ENCODE results near the gene MICU1. TPM values are rescaled to one million over a fixed set of nuclear protein-coding genes. Genes with fewer than 3 reads are reported as not detected.

The MICU1 gene
- polyA plus RNA-seq, 1 of the 3 experiments (the other 2 are of a cell fraction): 24.6 TPM

DNA sequence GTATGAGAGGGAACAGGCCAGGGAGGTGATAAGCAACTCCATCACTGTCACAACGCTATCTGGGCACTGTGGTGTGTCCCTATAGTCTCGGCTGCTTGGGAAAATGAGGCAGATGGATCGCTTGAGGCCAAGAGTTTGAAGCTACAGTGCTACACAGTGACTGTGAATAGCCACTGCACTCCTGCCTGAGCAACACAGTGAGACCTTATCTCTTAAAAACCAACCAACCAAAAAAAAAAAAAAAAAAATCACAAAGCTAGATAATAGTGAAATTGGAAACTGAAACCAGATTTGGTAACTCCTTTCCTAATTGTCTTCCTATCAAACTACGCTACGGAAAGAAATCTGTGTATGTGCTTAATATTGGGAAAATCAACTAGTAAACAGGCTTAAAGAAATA is 14.1 kb downstream of the MICU1 start:
- CTCF ChIA-PET: interaction anchor here (0.9 to 2.9 kb wide), 3 partner anchors 13 to 247 kb away, joined by 3 to 10 read pairs (median 4); no protein-coding TSS in a partner anchor
- Histone ChIP-seq H3K27ac (ENCODE audit: low read depth in 2 of 2, low read length in 1 of 2) (peak overlapping the region; percentile 11 to 84; a peak in 3 of 4 replicates), H3K36me3 (replicated peaks in 1 of 2; ENCODE audit: control insufficient read depth in 1 of 2, insufficient read depth in 2 of 2, low read length in 1 of 2) (peaks cover 0 to 4% of the 10 kb centered on the region in 2 experiments), H4K20me1 (ENCODE audit: insufficient read depth) (no peaks in the 10 kb centered on the region), H2AFZ (ENCODE audit: low read depth) (peak overlapping the region; percentile 19; the same call in 1 of the 2 replicates), H3K9me3 (no peaks in the 10 kb centered on the region), H3K4me1 (ENCODE audit: control insufficient read depth in 1 of 2, insufficient read depth in 2 of 2, low read depth in 1 of 2, low read length in 1 of 2) (peaks cover 2 to 8% of the 10 kb centered on the region in 2 experiments; a peak in 3 of 4 replicates), H3K9ac (no peak overlapping the region; the same call in 1 of the 2 replicates), H3K4me3 (ENCODE audit: low read depth in 2 of 2, low read length in 1 of 2) (0 out of 4 replicates have a peak overlapping the region, but pooled peaks of 1 of the 2 experiments have one; percentile 2), H3K9me2 (no peaks in the 10 kb centered on the region), H3K79me2 (ENCODE audit: insufficient read depth) (peaks cover 31% of the 10 kb centered on the region), H3F3A (replicated peaks; ENCODE audit: insufficient read depth) (peaks cover 4% of the 10 kb centered on the region), H3K27me3 (ENCODE audit: insufficient read depth) (no peaks in the 10 kb centered on the region), H3K4me2 (peak overlapping the region; percentile 57)
- DNase-seq: peak; percentile 57
- 61% methylated on average over 5 of the region's 5 CpGs for WGBS (ENCODE audit: low lambda C conversion rate)
- POLR2A ChIA-PET: no interaction called here
- TF ChIP-seq CTCF (IDR thresholded peaks at IDR 0.05) (no peak), USF1 (IDR thresholded peaks at IDR 0.05; ENCODE audit: borderline replicate concordance, low read depth) (no peak), GATA2 (CRISPR knock-in tag; IDR thresholded peaks at IDR 0.05) (peak; percentile 81), FOXJ3 (CRISPR knock-in tag; IDR thresholded peaks at IDR 0.05) (peak; percentile 13; the same call in 1 of the 2 replicates), RCOR1 (IDR thresholded peaks at IDR 0.05; ENCODE audit: low read length) (peak; percentile 43; the same call in 1 of the 2 replicates), NFIC (IDR thresholded peaks at IDR 0.05; ENCODE audit: borderline replicate concordance) (no peak), CHD2 (IDR thresholded peaks at IDR 0.05; ENCODE audit: low read length, partially characterized antibody) (no peak), MXI1 (IDR thresholded peaks at IDR 0.05; ENCODE audit: low read depth, low read length) (0 out of 2 replicates have a peak, but pooled peaks have one; percentile 31), RAD21 (IDR thresholded peaks at IDR 0.05; ENCODE audit: low read length) (peak; percentile 56)

DNA sequence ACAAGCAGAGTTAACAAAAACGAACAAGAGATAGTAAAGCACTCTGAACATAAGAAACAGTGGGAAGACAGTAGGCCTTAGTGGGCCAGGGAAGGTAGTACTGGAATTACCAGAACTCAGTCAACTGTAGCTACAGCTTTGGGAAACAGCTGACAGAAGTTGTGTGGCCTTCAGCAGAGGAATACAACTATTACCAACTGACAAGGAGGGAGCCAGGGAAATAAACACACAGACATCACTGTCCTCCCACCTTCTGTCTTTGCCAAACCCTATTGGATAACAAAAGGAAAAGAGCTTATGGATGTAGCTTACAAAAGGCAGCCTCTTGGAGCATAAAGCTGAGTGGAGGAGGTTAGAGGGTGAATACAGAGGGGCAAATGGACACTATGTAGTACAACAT is 15.4 kb downstream of the MICU1 start:
- Histone ChIP-seq H3K36me3 (replicated peaks in 1 of 2; ENCODE audit: control insufficient read depth in 1 of 2, insufficient read depth in 2 of 2, low read length in 1 of 2) (no peaks in the 10 kb centered on the region), H3K27ac (ENCODE audit: low read depth in 2 of 2, low read length in 1 of 2) (no peak overlapping the region), H4K20me1 (ENCODE audit: insufficient read depth) (no peaks in the 10 kb centered on the region), H3K4me1 (ENCODE audit: control insufficient read depth in 1 of 2, insufficient read depth in 2 of 2, low read depth in 1 of 2, low read length in 1 of 2) (peaks cover 2 to 8% of the 10 kb centered on the region in 2 experiments; a peak in 3 of 4 replicates), H3K4me3 (ENCODE audit: low read depth in 2 of 2, low read length in 1 of 2) (no peak overlapping the region), H3K4me2 (no peak overlapping the region), H2AFZ (ENCODE audit: low read depth) (no peak overlapping the region), H3K9me3 (no peaks in the 10 kb centered on the region), H3K79me2 (ENCODE audit: insufficient read depth) (peaks cover 31% of the 10 kb centered on the region), H3K9ac (no peak overlapping the region), H3K9me2 (no peaks in the 10 kb centered on the region), H3K27me3 (ENCODE audit: insufficient read depth) (no peaks in the 10 kb centered on the region), H3F3A (replicated peaks; ENCODE audit: insufficient read depth) (peaks cover 4% of the 10 kb centered on the region)
- TF ChIP-seq, protein P1, sequence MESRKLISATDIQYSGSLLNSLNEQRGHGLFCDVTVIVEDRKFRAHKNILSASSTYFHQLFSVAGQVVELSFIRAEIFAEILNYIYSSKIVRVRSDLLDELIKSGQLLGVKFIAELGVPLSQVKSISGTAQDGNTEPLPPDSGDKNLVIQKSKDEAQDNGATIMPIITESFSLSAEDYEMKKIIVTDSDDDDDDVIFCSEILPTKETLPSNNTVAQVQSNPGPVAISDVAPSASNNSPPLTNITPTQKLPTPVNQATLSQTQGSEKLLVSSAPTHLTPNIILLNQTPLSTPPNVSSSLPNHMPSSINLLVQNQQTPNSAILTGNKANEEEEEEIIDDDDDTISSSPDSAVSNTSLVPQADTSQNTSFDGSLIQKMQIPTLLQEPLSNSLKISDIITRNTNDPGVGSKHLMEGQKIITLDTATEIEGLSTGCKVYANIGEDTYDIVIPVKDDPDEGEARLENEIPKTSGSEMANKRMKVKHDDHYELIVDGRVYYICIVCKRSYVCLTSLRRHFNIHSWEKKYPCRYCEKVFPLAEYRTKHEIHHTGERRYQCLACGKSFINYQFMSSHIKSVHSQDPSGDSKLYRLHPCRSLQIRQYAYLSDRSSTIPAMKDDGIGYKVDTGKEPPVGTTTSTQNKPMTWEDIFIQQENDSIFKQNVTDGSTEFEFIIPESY (IDR thresholded peaks at IDR 0.05; ENCODE audit: borderline replicate concordance, low read depth): no peak
- TF ChIP-seq ELF1 (IDR thresholded peaks at IDR 0.05) (no peak), JUND (IDR thresholded peaks at IDR 0.05) (no peak), GABPA (IDR thresholded peaks at IDR 0.05; ENCODE audit: low read depth) (no peak), RFX5 (IDR thresholded peaks at IDR 0.05; ENCODE audit: low read length) (no peak), MEF2A (IDR thresholded peaks at IDR 0.05; ENCODE audit: borderline replicate concordance, low read depth) (no peak), NRF1 (IDR thresholded peaks at IDR 0.05; ENCODE audit: low read depth, low read length) (no peak), SMC3 (IDR thresholded peaks at IDR 0.05; ENCODE audit: low read depth, low read length) (no peak)
- TF ChIP-seq, protein P2, sequence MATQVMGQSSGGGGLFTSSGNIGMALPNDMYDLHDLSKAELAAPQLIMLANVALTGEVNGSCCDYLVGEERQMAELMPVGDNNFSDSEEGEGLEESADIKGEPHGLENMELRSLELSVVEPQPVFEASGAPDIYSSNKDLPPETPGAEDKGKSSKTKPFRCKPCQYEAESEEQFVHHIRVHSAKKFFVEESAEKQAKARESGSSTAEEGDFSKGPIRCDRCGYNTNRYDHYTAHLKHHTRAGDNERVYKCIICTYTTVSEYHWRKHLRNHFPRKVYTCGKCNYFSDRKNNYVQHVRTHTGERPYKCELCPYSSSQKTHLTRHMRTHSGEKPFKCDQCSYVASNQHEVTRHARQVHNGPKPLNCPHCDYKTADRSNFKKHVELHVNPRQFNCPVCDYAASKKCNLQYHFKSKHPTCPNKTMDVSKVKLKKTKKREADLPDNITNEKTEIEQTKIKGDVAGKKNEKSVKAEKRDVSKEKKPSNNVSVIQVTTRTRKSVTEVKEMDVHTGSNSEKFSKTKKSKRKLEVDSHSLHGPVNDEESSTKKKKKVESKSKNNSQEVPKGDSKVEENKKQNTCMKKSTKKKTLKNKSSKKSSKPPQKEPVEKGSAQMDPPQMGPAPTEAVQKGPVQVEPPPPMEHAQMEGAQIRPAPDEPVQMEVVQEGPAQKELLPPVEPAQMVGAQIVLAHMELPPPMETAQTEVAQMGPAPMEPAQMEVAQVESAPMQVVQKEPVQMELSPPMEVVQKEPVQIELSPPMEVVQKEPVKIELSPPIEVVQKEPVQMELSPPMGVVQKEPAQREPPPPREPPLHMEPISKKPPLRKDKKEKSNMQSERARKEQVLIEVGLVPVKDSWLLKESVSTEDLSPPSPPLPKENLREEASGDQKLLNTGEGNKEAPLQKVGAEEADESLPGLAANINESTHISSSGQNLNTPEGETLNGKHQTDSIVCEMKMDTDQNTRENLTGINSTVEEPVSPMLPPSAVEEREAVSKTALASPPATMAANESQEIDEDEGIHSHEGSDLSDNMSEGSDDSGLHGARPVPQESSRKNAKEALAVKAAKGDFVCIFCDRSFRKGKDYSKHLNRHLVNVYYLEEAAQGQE (IDR thresholded peaks at IDR 0.05; ENCODE audit: low read depth, low read length): no peak
- WGBS (ENCODE audit: low lambda C conversion rate): 87% methylated on average over 1 of the region's 1 CpG
- ChIA-PET POLR2A (no interaction called here), CTCF (interaction anchor here (0.9 to 2.9 kb wide), 3 partner anchors 15 to 246 kb away, joined by 3 to 10 read pairs (median 4); no protein-coding TSS in a partner anchor)
- DNase-seq: no peak
